ENCODE data around the gene ALX4.

The ALX4 gene

DNA sequence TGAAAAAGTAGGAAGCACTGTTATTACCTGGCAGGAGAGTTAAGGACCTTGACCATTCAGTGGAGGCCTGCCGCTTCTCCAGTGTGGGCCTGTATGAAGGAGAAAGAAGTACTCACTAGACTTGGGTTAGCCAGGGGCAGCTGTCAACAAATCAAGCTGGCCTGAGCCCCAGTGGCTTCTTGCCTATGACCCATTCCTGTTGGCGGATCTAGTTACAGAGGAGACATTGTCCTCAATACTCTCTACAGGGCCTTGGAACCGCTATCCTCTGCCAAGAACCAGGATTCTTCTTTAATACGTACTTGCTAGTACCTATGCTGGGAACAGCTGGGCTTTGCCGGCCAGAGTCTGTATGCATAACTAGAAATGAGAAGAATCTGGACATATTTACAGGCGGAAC lies 68.1 kb downstream of the ALX4 start:
- DNase-seq: no peak

DNA sequence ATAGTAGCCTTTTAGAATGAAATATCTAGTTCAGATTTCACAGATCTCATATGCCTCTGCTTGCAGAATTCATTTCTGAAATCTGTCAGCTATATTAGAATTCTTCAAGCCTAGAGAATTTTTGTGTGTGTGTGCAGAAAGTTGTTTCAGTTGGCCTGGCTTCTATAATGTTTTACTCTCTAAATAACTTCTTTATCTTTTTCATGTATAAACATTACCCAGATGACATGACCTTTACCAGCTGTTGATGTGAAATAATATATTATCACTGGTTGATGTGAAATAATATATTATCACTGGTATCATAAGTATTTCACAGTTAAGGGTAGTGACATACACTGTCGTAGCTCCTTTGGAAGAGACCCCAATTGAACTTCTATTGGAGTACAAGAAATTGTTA lies 72.8 kb downstream of the ALX4 start:
- DNase-seq: no peak

DNA sequence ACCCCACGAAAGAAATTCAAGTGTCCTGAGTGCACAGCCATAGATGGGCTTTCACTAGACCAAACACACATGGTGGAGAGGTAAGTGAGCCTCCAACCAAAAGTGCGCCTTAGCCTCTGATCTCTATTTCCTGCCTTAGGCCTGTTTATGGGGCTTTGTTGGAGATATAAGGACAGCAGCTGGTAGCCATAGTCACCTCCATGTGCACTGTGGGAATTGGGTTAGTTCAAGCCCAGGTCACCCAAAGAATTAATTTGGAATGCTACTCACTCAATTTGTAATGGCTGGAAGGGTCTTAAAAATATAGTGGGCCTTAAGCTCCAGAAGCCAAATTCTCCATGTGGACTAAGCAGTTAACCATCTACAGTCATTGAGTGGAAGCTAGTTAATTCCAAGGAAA lies 73.6 kb downstream of the ALX4 start:
- DNase-seq: no peak

DNA sequence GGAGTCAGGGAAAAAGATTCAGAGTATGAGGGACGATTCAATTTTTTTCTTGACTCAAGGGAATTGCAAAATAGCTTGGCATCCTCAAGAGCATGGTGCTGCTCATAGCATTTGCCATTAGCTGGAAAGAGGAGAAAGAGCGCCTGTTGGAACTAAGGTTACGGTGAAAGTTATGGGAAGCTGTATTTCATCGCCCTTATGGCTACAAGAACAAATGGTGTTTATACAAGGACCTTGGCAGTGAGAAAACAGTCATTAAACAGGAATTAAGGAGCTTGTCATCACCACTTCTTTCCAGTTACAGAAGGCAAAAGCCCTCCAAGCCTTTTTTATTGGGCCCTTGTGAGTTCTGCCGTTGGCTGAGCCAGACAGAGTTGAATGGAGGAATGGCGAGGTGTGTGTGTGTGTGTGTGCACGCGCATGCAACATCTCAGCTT lies 74.2 kb downstream of the ALX4 start:
- no peak for DNase-seq

DNA sequence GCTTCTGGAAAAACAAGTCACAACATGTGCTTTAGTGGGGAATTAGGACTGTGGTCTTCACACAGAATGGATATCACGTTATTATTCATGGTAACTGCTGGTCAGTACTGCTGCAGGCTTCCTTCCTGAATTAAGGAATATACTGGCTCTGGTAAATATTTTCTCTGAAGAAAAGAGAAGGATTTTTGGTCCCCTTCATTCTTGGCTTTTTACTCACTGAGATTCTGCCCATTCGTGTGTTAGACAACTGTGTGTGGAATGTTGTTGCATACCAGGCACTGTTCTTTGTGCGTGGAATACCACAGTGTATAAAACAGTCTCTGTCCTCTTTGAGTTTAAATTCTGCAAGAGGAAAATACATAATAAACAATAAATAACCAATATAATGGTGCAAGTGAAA lies 80.3 kb downstream of the ALX4 start:
- no peak for DNase-seq

DNA sequence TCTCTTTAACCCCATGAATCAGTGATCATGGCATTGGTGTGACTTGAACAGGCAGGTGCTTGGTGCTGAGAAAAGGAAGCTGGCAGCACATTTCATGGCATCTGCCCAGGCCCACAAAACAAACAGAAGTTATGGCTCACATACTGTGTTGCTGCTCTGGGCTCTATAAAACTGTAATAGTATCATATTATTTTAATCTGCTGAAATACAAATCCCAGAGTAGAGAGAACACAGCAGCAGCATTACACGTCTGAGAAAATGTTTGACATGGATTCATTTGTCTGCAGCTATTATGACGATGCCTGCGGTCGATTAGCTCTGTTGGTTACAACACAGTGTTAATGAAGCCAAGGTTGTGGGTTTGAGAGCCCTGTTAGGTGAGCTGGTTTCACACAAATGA lies 80.8 kb downstream of the ALX4 start:
- DNase-seq: no peak

DNA sequence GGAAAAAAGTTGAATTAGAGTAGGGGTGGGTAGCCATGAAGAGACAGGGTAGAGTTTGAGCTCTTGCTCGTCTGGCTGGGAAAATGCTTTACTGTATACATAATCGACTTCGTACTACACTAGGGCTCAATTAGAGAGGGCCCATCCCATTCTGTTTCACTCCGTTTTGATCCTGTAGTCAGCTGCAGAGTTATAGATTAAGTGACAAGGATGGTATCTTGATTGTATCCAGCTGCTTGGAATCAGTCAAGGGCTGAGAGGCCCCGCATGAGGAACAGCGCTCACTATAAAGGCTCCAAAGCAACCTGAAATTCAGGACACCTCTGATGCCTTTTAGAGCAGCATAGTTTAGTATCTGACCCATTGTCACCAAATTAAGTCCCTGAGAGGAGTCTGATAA lies 81.6 kb downstream of the ALX4 start:
- DNase-seq: no peak

DNA sequence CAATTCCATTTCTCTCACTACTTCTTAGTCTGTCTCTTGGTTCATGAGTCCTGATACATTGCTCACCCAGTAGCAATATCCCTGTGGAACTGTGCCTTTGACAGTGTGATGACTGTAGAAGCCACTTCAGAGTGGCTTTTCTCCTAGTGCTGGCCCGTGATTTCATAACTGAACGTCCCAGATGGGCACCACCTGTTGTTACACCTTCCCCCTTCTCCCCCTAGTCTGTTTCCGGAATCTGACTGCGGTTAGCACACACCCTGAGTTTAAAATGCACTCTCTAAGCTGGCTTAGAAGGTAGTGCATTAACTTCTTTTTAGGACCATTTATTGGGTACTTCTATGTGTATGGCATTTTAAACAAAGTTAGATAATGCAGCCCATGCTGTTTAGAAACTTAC lies 83.0 kb downstream of the ALX4 start:
- no peak for DNase-seq

DNA sequence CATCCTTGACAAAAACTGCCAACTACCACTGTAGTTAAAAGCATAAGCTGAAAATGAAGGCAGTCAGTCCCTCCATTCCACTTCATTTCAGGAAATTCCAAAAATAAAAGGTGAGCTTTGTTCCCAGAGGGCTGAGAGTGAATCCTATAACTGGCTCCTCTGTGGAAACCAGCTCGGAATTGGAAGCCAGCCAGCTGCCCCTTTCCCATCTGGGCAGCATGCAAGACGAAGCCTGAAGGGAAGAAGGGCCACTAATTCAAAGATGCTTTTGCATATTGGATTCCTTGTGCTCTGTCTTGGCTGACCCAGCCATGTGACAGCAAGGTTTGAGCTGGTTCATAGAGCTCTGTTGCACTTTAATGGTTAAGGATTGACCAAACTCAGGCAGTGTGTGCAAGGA lies 83.4 kb downstream of the ALX4 start:
- no peak for DNase-seq

DNA sequence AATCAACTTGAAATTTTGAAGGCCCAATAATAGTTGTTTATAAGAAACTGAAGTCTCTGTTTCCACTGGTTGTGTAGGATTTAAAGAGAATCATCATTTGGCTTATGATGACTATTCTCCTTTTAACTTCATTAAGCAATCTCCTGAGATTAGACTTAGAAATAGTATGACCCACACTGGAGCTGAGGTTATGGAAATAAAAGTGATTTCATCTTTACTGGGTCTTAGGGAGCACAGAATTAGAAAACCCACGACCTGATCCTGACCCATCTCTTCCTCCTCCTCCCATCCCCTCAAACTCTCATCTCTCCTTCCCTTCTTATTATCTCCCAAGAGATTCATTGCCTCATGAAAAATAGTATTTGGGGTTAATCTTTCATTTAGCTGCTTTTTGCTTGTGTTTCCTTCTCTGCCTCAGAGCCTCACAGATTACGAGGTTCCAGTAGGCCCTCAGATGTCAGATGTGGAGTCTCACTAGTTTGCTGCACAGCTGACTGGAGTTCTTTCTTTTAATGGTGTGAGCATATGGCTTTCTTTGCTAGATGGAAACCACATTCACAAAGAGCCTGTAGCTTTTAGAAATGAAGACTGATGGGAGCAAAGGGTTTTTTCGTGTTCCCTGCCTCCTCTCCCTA lies 85.0 kb downstream of the ALX4 start:
- DNase-seq: no peak

DNA sequence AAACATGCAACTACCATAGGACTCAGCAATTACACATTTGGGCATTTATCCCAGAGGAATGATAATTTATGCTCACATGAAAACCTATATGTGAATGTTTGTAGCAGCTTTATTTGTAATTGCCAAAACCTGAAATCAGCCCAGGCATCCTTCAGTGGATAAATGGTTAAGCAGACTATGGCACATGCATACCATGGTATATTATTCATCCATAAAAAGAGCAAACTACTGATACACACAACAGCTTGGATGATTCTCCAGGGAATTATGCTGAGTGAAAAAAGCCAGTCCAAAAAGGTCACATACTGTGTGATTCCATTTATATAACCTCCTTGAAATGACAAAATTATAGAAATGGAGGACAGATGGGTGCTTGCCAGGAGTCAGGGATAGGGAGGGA lies 86.7 kb downstream of the ALX4 start:
- no peak for DNase-seq

DNA sequence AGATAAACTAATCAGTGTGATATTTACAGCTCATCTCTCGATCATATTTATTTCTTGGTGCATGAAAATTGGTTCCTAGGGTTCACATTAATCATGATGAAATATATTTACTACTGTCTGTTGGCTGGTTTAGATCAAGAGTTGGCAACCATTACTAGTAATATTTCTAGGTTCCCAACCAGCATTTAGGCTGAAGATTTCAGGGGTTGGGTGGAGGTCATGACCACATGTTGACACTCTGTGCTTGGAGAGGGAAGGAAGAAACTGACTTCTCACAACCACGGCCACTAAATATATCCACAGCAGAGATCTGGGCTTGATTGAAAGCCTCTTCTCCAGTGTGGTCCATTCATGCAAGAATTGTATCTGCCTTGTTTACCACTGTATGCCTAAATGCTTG lies 87.9 kb downstream of the ALX4 start:
- DNase-seq: no peak

DNA sequence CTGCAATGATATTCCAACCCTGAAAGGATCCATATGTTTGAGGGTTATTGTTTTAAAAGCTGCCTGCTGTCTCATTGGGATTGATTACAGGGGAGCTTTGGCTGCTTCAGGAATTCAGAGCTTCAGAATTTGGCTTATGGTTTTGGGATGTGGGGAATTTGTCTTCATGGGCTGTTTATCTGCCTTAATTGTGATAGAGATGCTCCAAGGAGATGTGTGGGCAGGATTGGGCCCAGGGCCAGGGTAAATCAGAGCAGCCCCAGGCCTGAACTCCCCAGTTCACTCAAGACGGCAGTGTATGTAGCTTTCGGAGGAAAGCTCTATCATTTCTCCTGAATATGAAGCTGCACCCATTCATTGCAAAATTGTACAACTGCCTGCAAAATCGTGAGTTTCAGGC lies 88.5 kb downstream of the ALX4 start:
- DNase-seq: no peak

DNA sequence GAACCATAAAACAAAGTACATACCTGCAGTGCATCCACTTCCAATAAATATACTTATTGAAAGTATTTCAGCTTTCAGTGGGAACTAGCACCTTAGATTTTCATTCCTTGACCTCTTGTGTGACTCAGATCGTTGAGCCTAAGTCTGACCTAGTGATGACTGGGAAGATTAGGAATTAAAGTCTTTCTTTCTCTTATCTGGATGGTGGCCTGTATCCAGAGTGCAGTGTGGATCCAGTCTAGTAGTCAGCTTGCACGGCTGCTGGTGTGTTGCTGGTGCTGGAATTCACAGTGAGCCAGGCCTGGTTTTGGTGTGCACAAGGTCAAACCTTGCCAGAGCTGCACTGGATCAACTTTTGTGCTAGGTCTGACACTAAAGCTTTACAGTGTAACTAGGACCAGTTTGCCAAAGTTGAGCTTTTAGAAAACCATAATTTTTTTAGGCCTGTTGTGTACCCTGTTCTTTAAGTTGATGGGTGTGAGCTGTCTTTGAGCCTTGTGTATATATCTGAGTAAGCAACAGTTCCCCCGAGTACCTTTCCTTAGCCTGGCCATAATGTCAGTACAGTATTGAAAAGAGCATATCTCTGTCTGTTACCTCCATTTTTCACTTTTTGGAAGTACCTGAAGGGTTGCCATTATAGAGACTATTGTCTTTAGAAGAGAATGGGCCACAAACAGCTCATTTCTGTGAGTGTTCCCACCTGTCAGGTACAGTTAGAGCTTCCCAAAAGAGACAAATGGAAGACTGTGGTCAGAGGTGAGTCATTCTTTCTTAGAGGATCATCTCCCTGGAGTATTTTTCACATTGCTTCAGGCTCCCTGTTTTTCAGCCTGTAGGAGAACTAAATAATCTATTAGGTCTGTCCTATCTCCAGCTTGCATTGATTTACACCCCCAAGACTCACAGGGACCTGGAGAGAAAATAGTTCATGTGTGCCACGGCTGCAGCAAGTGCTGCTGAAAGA lies 89.8 kb downstream of the ALX4 start:
- no peak for DNase-seq

DNA sequence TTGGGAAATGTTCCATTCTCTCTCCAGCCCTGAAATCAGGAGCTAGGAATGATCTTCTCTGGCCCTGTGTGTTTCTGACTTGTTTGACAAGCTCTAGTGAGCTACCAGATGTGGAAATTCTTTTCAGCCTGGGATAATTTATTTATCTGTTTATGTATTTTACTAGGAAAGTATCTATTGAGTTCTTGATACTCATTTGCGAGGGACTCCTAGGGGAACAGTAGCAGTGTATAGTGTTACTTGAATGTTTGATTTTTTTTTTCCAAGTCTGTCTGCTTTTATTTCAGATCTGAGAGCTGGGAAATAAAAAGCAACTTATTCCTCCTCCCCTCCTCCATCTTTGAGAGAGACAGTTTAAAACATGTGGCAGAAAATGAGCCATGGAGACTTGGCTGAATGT lies 92.5 kb downstream of the ALX4 start:
- no peak for DNase-seq

DNA sequence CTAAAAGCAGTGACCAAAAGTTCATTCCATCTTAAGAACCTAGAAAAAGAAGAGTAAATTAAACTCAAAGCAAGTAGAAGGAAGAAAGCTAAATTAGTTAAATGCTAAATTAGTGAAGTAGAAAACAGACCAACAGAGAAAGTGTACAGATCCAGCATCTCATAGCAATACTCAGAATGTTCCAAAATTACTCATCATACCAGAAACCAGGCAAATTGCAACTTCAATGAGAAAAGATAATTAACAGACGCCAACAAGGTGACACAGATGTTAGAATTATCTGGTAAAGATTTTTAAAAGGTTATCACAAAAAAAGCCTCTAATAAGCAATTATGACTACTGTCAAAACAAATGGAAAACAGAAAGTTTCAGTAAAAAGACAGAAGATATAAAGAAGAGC lies 96.8 kb downstream of the ALX4 start:
- DNase-seq: no peak

DNA sequence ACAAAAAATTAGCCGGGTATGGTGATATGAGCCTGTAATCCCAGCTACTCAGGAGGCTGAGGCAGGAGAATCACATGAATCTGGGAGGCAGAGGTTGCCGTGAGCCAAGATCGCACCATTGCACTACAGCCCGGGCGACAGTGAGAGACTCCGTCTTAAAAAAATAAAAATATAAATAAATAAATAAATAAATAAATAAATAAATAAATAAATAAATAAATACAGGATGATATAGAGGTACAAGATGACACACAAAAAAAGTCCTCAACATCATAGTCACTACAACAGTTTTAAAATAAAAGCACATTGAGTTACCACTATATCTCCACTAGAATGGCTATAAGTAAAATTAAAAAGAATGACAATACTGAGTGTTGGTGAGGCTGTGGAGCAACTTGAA lies 97.8 kb downstream of the ALX4 start:
- no peak for DNase-seq
